ENCODE data around the gene EIF3L. TPM values are rescaled to one million over a fixed set of nuclear protein-coding genes. Genes with fewer than 3 reads are reported as not detected.

The EIF3L gene
- total RNA-seq, 1 donor from 2014 or later: 325 TPM

DNA sequence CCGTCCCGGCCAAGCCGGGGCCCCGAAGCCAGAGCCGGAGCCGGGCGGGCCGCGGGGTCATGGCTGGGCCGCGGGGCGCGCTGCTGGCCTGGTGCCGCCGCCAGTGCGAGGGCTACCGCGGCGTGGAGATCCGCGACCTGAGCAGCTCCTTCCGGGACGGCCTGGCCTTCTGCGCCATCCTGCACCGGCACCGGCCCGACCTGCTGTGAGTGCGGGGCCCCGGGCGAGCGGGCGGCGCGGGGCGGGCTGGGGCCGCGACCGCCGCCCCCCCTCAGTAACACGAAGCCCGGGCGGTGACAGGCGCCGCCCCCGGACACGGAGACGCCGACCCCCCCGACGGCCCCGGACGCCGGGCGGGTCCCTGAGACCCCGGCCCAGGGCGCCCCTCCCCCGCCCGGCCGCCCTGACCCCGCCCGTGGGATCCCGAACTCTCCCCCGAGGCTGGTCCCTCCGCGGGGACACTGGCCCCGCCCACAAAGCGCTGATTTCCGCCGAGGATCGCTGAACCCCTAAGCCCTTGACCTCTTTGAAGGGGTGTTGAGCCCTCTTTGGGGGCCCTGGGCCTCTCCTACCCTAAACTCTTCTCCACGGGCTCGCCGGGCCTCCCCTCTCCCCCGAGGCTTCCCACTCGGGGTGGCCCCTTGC is 57.3 kb downstream of the EIF3L start:
- Mint-ChIP-seq H3K36me3 (ENCODE audit: low read depth) (peaks cover 5% of the 10 kb centered on the region), H3K27ac (ENCODE audit: unreplicated experiment) (peak overlapping the region; percentile 89), H3K4me1 (ENCODE audit: low read depth) (peaks cover 50% of the 10 kb centered on the region), H3K9me3 (ENCODE audit: low read depth) (no peaks in the 10 kb centered on the region), H3K27me3 (ENCODE audit: low read depth) (no peaks in the 10 kb centered on the region), H3K4me3 (ENCODE audit: unreplicated experiment) (peak overlapping the region; percentile 84)
- TF ChIP-seq, protein P1, sequence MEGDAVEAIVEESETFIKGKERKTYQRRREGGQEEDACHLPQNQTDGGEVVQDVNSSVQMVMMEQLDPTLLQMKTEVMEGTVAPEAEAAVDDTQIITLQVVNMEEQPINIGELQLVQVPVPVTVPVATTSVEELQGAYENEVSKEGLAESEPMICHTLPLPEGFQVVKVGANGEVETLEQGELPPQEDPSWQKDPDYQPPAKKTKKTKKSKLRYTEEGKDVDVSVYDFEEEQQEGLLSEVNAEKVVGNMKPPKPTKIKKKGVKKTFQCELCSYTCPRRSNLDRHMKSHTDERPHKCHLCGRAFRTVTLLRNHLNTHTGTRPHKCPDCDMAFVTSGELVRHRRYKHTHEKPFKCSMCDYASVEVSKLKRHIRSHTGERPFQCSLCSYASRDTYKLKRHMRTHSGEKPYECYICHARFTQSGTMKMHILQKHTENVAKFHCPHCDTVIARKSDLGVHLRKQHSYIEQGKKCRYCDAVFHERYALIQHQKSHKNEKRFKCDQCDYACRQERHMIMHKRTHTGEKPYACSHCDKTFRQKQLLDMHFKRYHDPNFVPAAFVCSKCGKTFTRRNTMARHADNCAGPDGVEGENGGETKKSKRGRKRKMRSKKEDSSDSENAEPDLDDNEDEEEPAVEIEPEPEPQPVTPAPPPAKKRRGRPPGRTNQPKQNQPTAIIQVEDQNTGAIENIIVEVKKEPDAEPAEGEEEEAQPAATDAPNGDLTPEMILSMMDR (IDR thresholded peaks at IDR 0.05): no peak
- no peak for DNase-seq (ENCODE audit: low spot score)

DNA sequence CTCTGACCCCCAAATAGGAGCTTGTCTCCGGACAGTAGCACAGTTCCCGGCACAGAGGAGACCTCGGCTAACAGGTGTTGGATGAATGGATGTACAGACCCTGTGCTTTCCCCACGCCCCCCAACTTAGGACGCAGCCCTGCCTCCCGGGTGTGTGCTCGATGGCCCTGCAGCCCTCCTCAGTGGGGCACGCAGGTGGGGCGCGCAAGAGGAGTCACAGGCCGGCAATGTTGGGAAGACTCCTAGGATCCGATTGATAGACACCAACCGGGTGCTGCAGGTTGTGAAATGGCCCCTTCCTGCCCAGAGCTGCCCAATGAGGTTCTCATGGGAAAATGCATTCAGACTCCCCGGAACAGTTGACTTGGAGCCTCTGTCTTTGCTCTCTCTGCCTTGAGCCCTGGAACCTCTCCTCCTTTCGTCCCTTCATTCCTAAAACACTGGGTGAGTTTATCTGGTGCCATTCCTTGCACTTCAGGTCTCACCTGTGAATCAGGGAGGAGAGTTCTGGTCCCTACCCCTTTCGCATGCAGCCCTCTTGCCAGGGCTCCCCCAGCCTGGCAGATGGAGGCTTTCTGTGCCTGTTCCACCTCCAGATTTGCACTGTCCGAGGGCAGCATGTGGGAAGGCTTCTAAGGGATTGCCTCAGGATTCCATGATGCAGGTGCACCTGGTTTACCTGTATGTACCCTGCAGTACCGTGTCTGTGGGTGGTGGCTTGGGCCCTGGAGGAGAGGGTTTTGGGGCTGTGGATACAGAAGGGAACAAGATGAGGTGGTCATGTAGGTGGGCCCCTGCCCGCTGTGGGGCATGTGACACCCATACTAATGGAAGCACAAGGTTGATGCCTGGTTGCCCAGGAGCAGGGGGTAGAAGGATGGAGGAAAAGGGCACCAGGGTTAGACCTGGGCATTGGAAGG is 58.1 kb downstream of the EIF3L start:
- Mint-ChIP-seq H3K27ac (ENCODE audit: unreplicated experiment) (peak overlapping the region; percentile 89), H3K4me3 (ENCODE audit: unreplicated experiment) (peak overlapping the region; percentile 84), H3K4me1 (ENCODE audit: low read depth) (peaks cover 55% of the 10 kb centered on the region), H3K9me3 (ENCODE audit: low read depth) (no peaks in the 10 kb centered on the region), H3K27me3 (ENCODE audit: low read depth) (no peaks in the 10 kb centered on the region), H3K36me3 (ENCODE audit: low read depth) (peaks cover 5% of the 10 kb centered on the region)
- no peak for DNase-seq (ENCODE audit: low spot score)
- TF ChIP-seq, protein P1 (IDR thresholded peaks at IDR 0.05): no peak

DNA sequence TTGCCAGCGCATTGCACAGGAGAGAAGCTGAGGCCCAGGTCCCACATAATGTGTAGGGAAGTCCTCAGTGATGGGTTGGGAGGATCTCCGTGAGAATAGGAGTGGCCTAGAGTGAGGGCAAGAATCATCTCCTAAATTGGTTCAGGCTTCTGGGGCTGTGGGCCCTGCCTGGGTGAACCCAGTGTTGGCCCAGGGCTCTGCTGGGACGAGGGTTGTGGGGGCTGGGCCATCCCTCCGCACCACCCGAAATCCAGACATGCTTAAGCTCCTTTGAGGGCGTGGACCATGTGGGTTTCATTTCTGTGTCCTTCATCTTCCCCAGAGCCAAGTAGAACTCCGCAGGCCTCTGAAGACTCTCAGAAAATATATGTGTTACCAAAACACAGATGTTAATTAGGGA is 60.5 kb downstream of the EIF3L start:
- no peaks in the 10 kb centered on the region for H3K27me3 Mint-ChIP-seq (ENCODE audit: low read depth)
- H3K27ac Mint-ChIP-seq (ENCODE audit: unreplicated experiment): peak overlapping the region; percentile 67
- H3K36me3 Mint-ChIP-seq (ENCODE audit: low read depth): peaks cover 10% of the 10 kb centered on the region
- H3K9me3 Mint-ChIP-seq (ENCODE audit: low read depth): no peaks in the 10 kb centered on the region
- no peak for DNase-seq (ENCODE audit: low spot score)
- peaks cover 54% of the 10 kb centered on the region for H3K4me1 Mint-ChIP-seq (ENCODE audit: low read depth)
- H3K4me3 Mint-ChIP-seq (ENCODE audit: unreplicated experiment): peak overlapping the region; percentile 25
- TF ChIP-seq, protein P1 (IDR thresholded peaks at IDR 0.05): no peak

DNA sequence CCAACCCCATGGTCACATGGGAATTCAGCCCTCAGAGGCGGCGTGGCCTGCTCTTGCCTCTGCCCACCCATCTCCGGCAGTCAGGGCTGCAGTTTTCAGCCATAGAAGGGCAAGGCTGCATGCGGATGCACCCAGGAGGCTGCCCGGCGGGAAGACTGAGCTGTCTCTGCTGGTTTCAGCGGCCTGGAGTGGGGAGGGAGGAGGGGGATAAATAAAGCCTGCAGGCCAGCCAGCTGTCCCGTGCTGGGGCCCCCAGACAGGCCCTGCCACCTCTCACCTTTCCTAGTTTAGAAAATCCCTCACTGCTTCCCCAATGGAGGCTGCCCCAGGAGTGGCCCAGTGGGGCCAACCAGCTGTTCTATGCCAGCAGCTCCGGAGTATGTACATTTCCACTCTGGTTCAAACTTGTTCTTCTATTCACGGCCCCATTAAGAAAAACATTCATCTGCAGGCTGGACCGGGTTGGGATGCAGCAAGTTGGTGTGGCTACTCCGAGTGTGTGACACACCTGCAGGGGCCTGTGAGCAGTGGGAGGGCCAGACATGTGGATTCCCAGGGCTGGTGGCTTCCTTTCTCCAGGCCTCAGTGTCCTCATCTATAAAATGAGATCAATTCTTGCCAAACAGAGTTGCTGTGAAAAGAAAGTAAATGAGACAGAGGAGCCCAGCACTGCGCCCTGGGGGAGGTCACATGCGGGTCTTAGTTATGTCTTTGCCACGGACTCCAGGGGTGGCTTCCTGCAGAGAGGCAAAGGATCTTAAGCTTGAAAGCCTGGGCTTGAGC is 61.9 kb downstream of the EIF3L start:
- TF ChIP-seq, protein P1 (IDR thresholded peaks at IDR 0.05): no peak

DNA sequence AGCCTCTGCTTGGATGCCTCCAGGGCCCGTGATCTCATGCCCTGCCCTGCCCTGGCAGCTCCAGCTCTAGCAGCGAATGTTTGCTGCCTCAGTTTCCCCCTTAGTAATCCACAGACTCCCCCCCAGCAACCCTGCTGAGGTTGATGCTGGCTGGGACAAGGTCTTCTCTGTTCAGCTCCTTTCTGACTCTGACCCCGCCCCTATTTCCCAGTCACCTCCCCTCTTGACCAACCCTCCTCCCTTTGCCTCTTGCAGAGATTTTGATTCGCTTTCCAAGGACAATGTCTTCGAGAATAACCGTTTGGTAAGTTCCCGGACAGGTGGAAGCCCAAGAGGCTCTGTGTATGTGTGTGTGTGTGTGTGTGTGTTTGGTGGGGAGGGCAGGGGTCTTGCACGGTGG is 62.5 kb downstream of the EIF3L start:
- TF ChIP-seq, protein P1 (IDR thresholded peaks at IDR 0.05): no peak
- Mint-ChIP-seq H3K36me3 (ENCODE audit: low read depth) (peaks cover 14% of the 10 kb centered on the region), H3K27ac (ENCODE audit: unreplicated experiment) (peak overlapping the region; percentile 91), H3K27me3 (ENCODE audit: low read depth) (no peaks in the 10 kb centered on the region), H3K4me1 (ENCODE audit: low read depth) (peaks cover 45% of the 10 kb centered on the region), H3K4me3 (ENCODE audit: unreplicated experiment) (no peak overlapping the region), H3K9me3 (ENCODE audit: low read depth) (no peaks in the 10 kb centered on the region)
- DNase-seq (ENCODE audit: low spot score): no peak

More for the DNA sequence above, 61.9 kb downstream of the EIF3L start:
- Mint-ChIP-seq H3K4me3 (ENCODE audit: unreplicated experiment) (peak overlapping the region; percentile 47), H3K27me3 (ENCODE audit: low read depth) (no peaks in the 10 kb centered on the region), H3K4me1 (ENCODE audit: low read depth) (peaks cover 45% of the 10 kb centered on the region), H3K27ac (ENCODE audit: unreplicated experiment) (peak overlapping the region; percentile 91), H3K36me3 (ENCODE audit: low read depth) (peaks cover 10% of the 10 kb centered on the region), H3K9me3 (ENCODE audit: low read depth) (no peaks in the 10 kb centered on the region)
- DNase-seq (ENCODE audit: low spot score): no peak

All from chondrocyte (in vitro differentiated cells).